LNCaP clone FGC (cell line): ENCODE results near the gene AP1G2.

Source experiments
- DNase-seq: peaks from one replicate; pipeline ENCODE4 v3.0.0-alpha.2; 2011; ENCODE audit warnings: low read depth
- H3K4me3 ChIP-seq: 2 replicates; pipeline ENCODE4 v1.5.1; 2011; ENCODE audit warnings: mild to moderate bottlenecking, low read depth, low read length, control low read depth
- CTCF ChIP-seq: IDR thresholded peaks from 2 replicates; pipeline ENCODE4 v1.5.1; 2012; ENCODE audit warnings: mild to moderate bottlenecking; ENCODE audit not compliant: control insufficient read depth, insufficient read depth; ENCODE audit errors: extremely low read depth

Gene AP1G2

GRCh38 chr14:23533652-23534435 is 33.7 kb downstream of the AP1G2 start:
- no peak overlapping the region for H3K4me3 ChIP-seq
- no peak for TF ChIP-seq CTCF
- no peak for DNase-seq

GRCh38 chr14:23532658-23533057 is 34.9 kb downstream of the AP1G2 start:
- H3K4me3 ChIP-seq: no peak overlapping the region
- DNase-seq: no peak
- no peak for TF ChIP-seq CTCF

GRCh38 chr14:23531391-23531790 is 36.2 kb downstream of the AP1G2 start:
- no peak for TF ChIP-seq CTCF
- no peak overlapping the region for H3K4me3 ChIP-seq
- DNase-seq: no peak

- no peak overlapping the region for H3K4me3 ChIP-seq
- DNase-seq: no peak
- TF ChIP-seq CTCF: no peak
Measured at GRCh38 chr14:23530375-23531055, 37.1 kb downstream of the AP1G2 start.

GRCh38 chr14:23529016-23529415 is 38.6 kb downstream of the AP1G2 start:
- H3K4me3 ChIP-seq: no peak overlapping the region
- TF ChIP-seq CTCF: no peak
- DNase-seq: no peak

GRCh38 chr14:23528555-23528954 is 39.0 kb downstream of the AP1G2 start:
- DNase-seq: no peak
- peak; percentile 19; the same call in 1 of the 2 replicates for TF ChIP-seq CTCF
- no peak overlapping the region for H3K4me3 ChIP-seq

- no peak for TF ChIP-seq CTCF
- H3K4me3 ChIP-seq: no peak overlapping the region
- DNase-seq: no peak
Measured at GRCh38 chr14:23525611-23526010, 42.0 kb downstream of the AP1G2 start.
